Cardiac fibroblast (primary cell): Measurements from ENCODE around the gene ZNF662.

Source experiments
- DNase-seq, 2 donors: peaks; one replicate each; pipeline versions ENCODE4 v3.0.0 to v3.0.0-alpha.2; 2010; ENCODE audit warnings: low read depth in 2 of 2
- H3K4me3 ChIP-seq, 2 donors: replicated peaks in 1 of 2; 1 replicate in 1 of 2; 2 replicates in 1 of 2; pipeline ENCODE4 v1.5.1; 2011; ENCODE audit warnings: low read depth in 2 of 2, low read length in 2 of 2, mild to moderate bottlenecking in 2 of 2, moderate library complexity in 1 of 2
- TF ChIP-seq, protein P1 (sequence below): IDR thresholded peaks from one replicate; pipeline ENCODE4 v1.5.1; 2011; ENCODE audit warnings: low read depth, mild to moderate bottlenecking, low read length, inconsistent platforms

Gene ZNF662

DNA sequence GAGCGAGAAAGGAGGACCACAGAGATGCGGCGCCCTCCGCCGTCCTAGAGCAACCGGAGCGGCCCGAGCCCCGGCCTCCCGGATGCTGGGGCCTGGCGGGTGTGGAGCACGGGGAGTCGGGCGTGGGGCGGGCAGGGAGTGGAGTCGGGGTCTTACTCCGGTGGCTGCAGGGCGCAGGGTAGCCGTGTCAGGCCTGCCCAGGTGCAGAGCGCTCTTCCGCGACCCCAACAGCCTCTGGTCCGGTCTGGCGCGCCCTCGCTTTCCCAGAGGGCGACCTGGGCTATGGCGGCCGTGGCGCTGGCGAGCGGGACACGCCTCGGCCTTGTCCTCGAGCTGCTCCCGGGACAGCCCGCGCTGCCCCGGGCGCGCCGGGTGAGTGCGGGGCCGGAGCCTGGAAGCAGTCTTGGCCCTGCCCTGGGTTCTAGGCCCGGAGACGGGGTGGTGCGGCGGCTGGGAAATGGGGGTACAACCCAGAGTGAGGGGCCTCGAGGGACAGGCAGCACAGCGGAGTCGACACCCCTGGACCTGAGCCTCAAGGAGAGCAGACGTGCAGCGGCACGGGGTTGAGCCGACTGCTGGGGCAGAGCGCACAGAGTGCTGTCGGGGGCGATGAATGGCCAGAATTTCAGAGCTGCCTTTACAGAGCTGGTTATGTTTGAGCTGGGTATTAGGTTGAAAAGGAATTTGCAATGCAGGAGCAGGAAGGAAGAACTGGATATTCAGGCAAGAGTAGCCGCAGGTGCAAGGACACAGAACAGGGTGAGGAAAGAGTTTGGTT lies at the start of gene ZNF662:
Gene ZNF662, plus strand, starts transcription at position 73 of the 778 bp plus-strand sequence. CDS start 1,973 bp downstream, outside the sequence.
- peak; percentile 12 to 35 for DNase-seq
- peak within 1 kb of the TSS; percentile 40 to 45 for H3K4me3 ChIP-seq

DNA sequence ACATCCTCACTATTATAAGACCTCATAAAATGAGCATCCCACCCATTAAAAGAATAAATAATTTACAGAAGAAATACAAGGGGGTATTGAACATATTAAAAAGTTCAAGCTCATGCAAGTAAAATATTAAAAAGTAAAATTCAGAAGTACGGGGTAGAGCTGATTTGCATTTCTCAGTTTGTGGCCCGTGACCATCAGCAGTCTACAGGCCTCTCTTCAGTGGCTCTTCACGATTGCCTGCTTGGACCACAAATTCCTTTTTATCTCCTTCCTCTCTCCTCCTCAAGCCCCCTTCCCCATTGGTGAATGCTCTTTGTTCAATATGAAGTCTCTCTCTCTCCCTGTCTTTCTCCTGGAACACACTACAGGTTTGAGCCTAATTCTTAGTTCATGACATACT lies 49.4 kb upstream of the ZNF662 start:
- H3K4me3 ChIP-seq = no peak overlapping the region
- no peak for DNase-seq
- TF ChIP-seq, protein P1, sequence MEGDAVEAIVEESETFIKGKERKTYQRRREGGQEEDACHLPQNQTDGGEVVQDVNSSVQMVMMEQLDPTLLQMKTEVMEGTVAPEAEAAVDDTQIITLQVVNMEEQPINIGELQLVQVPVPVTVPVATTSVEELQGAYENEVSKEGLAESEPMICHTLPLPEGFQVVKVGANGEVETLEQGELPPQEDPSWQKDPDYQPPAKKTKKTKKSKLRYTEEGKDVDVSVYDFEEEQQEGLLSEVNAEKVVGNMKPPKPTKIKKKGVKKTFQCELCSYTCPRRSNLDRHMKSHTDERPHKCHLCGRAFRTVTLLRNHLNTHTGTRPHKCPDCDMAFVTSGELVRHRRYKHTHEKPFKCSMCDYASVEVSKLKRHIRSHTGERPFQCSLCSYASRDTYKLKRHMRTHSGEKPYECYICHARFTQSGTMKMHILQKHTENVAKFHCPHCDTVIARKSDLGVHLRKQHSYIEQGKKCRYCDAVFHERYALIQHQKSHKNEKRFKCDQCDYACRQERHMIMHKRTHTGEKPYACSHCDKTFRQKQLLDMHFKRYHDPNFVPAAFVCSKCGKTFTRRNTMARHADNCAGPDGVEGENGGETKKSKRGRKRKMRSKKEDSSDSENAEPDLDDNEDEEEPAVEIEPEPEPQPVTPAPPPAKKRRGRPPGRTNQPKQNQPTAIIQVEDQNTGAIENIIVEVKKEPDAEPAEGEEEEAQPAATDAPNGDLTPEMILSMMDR = no peak

More for the DNA sequence above, at the start of gene ZNF662:
- TF ChIP-seq, protein P1 = no peak

DNA sequence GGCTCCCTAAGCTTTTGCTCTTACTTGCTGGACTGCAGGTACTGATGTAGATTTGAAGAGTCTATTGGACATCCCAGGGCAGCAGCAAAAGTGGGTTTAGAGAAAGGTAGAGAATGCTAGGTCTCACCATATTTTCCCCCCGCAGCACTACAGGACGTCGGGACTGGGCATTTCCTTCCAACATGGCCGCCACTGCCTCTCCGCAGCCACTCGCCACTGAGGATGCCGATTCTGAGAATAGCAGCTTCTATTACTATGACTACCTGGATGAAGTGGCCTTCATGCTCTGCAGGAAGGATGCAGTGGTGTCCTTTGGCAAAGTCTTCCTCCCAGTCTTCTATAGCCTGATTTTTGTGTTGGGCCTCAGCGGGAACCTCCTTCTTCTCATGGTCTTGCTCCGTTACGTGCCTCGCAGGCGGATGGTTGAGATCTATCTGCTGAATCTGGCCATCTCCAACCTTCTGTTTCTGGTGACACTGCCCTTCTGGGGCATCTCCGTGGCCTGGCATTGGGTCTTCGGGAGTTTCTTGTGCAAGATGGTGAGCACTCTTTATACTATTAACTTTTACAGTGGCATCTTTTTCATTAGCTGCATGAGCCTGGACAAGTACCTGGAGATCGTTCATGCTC lies 41.5 kb upstream of the ZNF662 start:
- no peak overlapping the region for H3K4me3 ChIP-seq
- TF ChIP-seq, protein P1 = no peak
- DNase-seq = no peak

DNA sequence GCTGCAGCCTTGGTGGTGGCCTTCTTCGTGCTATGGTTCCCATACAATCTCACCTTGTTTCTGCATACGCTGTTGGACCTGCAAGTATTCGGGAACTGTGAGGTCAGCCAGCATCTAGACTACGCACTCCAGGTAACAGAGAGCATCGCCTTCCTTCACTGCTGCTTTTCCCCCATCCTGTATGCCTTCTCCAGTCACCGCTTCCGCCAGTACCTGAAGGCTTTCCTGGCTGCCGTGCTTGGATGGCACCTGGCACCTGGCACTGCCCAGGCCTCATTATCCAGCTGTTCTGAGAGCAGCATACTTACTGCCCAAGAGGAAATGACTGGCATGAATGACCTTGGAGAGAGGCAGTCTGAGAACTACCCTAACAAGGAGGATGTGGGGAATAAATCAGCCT lies 40.7 kb upstream of the ZNF662 start:
- no peak for DNase-seq
- TF ChIP-seq, protein P1 = no peak
- H3K4me3 ChIP-seq = no peak overlapping the region

DNA sequence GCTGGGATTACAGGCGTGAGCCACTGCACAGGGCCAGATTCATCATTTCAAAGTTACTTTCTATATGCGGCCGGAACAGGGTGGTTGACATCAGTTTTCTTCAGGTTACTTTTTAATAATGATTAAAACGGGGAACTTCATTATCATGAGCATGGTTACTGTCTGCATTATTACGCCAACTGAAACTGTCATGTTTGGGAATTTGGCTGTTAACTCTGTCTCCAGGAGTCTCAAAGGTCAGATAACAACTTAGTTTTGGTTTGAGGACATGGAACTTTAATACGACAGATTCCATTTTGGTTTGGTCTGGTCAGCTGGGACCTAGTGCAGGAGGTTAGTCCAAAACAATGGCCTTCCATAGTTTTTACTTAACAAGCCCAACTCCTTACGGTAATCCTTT lies 38.8 kb upstream of the ZNF662 start:
- TF ChIP-seq, protein P1 = no peak
- DNase-seq = no peak
- H3K4me3 ChIP-seq = no peak overlapping the region

DNA sequence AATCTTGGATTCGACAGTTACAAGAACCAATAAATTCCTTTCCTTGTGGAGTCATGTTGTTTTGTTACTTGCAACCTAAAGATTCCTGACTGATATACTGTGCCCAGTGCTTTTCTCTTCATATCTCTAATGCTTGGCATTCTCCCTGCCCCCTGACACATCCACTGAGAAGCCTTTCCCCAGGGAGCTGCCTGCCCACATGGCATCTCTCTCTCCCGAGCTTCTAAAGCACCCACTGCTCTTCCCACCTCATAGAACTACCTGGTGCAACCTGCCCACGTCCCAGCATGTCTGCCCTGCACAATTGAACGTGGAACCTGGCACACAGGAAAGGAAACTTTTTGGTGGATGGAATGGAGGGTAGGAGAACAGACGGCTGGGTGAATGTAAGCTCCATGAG lies 37.1 kb upstream of the ZNF662 start:
- DNase-seq = no peak
- TF ChIP-seq, protein P1 = no peak
- H3K4me3 ChIP-seq = no peak overlapping the region
